ENCODE results near the gene MYPOP.

The MYPOP gene

DNA sequence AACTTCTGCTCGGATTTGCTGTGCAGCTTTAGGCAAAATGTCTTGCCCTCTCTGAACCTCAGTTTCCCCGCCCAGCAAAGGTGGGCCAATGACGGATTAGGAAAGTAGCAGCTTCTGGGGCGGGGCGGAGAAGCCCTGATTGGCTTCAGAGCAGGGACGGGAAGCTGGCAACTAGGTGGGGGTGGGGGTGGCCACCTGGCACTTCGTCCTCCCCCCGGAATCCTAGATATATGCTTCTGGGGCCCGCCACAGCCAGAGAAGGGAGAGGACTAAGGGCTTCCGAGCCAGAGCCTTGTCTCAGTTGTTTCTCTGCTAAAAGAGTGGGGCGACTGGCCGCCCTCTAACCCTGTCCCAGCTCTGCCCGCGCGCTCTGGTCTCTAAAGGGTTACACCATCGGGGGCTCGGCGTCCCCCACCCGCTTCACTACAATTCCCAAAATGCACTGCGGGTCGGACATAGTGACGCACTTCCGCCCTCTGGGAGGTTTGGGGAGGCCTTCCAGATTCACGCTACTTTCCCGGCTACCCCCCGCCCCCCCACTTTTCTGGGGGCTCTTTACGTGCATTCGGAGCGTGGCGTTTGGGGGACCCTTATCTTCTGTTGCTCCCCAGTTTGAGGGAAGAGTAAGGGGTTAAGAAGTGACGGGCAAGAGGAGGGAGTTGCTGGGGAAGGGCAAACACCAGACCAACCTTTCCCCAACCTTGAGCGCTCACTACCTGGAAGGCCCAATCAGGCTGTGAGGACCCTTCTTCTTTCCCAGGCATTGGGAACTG, 15.8 kb downstream of the MYPOP start:
- DNase-seq, result peak; percentile 81 to 97 (median 92)
- intact Hi-C loops (cut with DNase I), result loop anchor here (1.0 to 10.0 kb wide), 3 partner anchors 16 to 128 kb away; partner anchors contain the start of genes MYPOP and SYMPK

DNA sequence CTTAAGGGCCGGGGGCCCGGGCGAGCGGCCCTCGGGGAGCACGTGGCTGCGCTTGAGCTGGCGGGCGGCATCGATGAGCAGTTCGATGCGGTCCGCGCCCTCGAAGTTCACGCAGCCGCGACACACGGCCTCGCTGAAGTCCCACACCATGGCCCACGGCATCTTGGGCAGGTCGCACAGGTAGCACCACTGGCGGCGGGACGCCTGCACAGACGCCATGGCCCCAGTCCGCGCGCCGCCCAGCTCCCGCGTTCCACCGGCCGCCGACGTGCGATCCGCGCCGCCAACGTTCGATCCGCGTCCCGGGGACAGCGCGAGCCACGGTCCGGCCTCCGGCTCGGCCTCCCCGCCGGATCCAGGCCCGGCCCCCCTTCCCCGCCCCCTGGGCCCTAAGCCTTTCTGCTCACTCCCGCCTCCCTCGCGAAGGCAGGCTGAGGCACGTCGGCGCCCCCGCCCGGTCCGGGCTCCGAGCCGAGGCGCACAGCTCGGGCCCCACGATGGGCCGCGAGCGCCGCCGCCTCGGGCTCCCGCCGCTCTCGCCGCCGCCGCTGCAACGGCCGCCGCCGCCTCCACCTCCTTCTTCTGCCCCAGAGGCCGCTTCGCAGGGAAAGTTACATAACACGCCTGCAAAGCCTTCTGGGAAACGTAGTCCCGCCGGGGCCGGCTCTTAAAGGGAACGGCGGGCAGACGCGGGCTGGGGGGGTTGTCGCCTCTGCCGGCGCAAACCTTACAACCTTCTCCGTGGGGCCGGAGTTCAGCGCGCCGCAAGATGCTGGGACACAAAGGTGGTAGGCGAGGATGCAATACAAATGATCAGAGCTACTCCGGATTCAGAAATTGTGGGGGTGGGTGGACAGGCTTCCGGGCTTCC, 16.6 kb downstream of the MYPOP start, which contains the start of gene IRF2BP1:
IRF2BP1 (minus strand) TSS at position 586 of the 871 bp plus-strand sequence; CDS start at position 219, 367 bp downstream.
- DNase-seq, result peak; percentile 89 to 98 (median 95)
- intact Hi-C loops (cut with DNase I), result loop anchor here (1.0 to 10.0 kb wide), 3 partner anchors 17 to 129 kb away; partner anchors contain the start of genes MYPOP and SYMPK

DNA sequence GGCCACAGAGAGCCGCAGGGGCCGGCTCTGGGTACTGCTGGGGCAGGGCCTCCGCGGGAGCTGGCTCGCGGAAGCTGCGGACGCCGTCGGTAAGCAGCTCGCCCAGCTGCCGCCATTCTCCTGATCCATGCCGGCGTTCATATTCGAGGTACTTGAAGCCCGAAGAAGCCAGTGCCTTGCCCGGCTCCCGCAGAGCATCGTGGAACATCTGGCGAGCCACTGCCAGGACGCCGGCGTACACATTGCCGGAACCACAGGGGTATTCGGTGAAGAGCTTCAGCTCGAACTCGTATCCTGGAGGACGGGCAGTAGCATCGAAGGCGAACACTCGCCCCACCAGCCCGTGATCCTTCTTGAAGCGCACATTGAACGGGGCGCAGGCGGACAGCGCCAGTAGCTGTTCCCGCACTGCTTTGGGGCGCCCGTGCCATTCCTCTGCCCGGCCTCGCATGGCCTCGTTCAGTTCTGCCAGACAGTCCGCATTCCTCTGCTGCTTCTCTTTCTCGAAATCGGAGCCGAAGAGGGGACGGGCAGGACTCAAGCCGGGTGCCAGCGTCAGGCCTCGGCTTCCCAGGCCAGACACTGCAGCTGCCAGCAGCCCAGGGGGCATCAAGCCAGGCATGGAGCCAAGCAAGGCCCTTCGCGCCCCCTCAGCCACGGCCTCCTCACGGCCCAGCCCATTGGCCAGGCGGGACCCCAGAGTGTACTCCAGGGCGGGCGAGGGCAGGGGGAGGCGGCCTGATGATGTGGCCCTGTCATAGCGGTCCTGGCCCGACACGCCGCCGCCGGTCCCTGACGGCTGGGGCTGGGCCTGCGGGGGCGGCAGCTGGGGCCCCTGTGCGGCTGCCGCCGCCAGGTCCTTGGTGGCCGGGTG, 17.5 kb downstream of the MYPOP start:
- peak in 1 of 42 donors; percentile 19 for DNase-seq
- intact Hi-C loops (cut with DNase I), result loop anchor here (10.0 kb wide), 1 partner anchor 130 kb away; no protein-coding TSS in a partner anchor

DNA sequence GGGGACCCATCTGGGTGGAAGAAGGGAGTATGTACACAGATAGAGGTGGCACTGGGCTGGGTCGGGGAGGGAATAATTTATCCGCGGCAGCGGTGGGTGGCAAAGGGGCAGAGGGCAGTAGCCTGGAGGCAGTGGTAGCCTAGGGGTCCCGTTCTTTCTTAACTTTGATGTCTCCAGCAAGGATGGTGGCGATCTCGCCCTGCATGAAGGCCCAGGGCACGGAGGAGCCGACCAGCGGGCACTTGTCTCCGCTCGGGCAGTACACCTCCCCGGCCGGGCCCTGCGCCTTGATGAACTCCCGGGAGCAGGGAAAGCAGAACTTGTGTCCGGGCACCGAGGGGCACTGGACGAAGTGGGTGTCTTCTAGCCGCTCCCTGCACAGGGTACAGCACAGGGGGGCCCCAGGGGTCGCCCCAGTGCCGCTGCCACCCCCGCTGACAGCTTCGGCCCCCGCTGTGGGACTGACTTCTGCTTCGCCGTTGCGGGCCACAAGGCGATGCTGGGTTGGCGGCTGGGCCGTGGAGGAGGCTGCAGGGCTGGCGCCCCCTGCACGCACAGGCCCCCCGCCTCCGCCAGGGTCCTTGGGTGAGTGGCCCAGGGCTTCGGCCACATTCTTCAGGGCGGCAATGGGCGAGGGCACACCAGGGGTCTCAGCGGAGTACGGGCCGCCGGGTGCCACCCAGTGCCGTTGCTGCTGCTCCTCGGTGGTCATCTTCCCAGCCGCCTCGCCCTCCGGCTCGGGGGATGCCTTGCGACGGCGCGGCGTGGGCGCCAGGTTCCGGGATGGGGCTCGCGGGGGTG, 18.3 kb downstream of the MYPOP start:
- intact Hi-C loops (cut with DNase I), result loop anchor here (2.0 to 10.0 kb wide), 2 partner anchors 15 to 131 kb away; no protein-coding TSS in a partner anchor
- DNase-seq, result no peak

DNA sequence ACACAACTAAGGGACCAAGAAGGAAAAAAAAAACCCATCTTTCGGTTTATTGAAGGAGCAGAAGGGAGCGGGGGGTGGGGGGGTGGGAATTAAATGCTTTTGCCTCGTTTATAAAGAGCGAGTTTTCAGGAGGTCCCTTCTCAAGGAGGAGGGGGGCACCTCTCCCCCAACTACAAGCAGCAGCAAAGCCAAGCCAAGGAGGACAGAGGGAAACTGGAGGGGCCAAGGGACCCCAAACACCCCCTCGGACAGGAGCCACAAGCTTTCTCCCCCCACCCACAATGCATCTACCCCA, 18.9 kb downstream of the MYPOP start:
- intact Hi-C loops (cut with DNase I), result loop anchor here (2.0 to 10.0 kb wide), 2 partner anchors 15 to 131 kb away; no protein-coding TSS in a partner anchor
- DNase-seq, result no peak

DNA sequence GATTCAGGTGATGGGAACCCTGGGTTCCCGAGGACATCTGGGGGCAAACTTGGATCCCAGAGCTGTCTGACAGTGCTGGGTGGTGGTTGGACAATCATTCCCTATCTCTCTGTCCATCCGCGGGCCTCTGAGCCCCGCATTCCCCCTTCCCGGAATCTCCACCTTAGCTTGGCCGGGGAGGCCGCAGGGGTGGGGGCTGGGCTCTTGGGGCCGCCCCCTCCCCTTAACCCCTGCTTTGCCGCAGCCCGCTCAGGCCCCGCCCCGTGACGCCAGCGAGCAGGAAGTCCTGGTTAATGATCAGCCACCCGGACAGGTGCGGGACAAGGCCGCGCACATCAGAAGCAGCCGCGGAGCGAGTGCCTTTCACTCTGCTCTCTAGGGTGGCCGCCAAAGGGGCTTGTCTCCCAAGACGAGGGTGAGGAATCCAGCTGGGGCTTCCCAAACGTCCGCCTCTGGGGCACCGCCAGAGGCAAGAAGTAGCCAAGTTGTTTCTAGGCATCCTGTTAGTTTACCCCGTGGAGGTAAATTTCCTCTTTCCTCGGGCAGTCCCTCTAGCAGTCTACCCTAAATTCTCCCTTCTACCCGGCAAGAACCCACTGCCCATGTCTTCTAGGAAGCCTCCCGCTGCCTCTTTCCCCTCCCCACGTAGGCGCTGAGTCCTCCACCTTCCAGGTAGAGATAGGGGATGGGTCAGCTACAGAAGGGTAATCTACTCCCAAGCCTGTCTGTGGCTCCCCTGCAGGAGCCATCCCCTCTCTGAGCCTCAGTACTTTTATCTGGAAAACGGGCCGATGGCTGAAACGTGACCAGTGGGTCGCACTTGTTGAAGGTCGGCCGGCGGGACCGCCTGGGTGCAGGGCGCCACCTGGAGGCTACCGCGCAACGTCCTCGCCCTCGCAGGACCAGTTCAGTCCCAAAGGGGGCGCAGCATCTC, 19.5 kb downstream of the MYPOP start:
- intact Hi-C loops (cut with DNase I), result loop anchor here (2.0 to 10.0 kb wide), 2 partner anchors 14 to 132 kb away; no protein-coding TSS in a partner anchor

DNA sequence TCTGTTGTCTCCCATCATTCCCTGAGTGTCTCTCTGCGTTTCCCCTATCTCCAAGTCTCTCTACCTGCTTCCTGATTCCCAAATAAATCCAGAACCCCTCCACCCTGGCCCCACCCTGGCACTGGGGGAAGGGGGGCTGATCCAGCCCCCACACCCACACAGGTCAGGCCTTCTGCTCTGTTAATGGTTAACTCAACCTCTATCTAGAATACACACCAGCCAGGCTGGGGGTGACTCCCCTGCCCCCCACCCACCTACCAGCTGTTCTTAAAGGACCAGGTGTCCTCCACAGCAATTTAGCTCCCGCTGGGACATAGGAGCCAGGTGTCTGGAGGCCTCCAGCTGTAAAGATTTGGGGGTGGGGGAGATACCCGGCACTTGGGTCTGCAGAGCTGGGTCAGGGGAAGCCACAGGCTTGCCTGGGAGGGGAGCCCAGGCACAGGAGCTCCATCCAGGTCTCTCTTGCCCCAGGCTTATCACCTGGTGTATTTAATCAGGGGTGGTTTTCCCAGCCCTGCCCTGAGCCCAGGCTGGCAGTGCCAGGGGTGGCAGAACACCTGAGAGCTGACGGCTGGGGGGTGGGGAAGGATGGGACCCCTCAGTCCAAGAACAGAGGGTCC, 20.4 kb downstream of the MYPOP start:
- intact Hi-C loops (cut with DNase I), result loop anchor here (2.0 to 10.0 kb wide), 2 partner anchors 13 to 133 kb away; no protein-coding TSS in a partner anchor

More for the DNA sequence above, 19.5 kb downstream of the MYPOP start:
- DNase-seq, result peak; percentile 44 to 86 (median 75)

DNA sequence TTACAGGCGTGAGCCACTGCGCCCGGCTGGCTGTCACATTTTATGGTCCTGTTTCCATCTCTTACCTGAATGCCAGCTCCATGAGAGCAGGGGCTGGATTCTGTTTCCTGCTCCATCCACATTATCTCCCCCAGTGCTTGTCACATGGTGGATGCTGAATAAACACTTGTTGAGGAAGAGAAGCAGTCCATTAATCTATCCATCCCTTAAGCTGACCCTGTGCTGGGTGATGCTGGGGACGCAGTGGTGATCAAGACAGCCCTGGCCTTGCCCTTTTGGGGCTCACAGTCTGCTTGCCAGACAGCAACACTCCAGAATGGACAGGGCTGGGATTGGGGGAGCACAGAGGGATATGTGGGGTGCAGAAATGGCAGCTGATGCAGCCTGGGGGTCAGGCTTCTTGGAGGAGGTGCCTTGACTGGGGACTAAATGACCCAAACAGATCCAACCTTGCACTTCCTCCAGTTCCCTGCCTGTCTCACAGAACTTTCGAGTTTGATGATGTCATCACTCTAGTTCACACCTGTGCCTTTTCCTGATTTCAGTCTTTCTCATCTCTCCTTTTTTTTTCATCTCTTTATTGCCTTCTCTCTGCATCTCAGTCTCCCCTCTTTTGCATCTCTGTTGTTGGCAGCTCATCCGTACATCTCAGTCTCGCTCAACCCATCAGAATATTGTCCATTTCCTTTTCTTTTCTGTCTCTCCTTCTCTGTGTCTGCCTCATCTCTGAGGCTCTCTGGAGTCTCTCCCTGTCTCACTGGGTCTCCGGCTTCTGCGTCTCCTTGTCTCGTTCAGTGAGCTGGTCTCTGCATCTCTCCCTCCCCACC, 21.1 kb downstream of the MYPOP start:
- intact Hi-C loops (cut with DNase I), result loop anchor here (10.0 kb wide), 1 partner anchor 134 kb away; no protein-coding TSS in a partner anchor
- no peak for DNase-seq

More for the DNA sequence above, 20.4 kb downstream of the MYPOP start:
- DNase-seq, result no peak

DNA sequence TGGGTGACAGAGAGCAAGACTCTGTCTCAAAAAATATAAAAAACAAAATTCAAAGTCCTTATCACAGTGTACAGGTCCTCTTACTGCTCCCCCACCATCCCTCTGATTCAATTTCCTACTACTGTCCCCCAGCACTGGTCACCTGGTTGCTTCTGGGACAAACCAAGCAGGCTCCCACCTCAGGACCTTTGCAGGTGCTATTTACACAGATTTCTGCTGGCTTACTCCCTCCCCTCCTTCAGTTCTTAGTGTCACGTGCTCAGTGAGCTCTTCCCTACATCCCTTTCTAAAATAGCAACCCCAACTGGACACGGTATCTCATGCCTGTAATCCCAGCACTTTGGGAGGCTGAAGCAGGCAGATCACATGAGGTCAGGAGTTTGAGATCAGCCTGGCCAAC, 22.4 kb downstream of the MYPOP start:
- DNase-seq, result no peak
- intact Hi-C loops (cut with DNase I), result loop anchor here (10.0 kb wide), 1 partner anchor 135 kb away; no protein-coding TSS in a partner anchor

DNA sequence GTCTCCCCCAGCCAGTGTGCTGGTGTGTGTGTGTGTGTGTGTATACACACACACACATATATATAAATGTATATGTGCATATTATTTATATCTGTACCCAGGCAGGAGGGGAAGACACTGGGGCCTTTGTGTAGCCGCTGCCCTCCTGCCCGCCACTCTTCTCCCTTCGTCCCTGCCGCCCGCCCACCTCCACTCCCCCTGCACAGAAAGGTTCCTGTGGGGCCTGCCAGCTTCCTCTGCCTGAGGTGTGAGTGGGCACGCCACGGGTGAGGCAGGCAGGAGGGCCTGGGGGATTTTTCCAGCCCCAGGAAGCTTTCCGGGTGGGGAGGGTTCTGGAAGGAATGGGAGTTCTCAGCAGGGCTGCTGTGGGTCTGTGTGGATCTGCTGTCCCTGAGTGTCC, 23.4 kb downstream of the MYPOP start:
- intact Hi-C loops (cut with DNase I), result no loop called here
- no peak for DNase-seq

DNA sequence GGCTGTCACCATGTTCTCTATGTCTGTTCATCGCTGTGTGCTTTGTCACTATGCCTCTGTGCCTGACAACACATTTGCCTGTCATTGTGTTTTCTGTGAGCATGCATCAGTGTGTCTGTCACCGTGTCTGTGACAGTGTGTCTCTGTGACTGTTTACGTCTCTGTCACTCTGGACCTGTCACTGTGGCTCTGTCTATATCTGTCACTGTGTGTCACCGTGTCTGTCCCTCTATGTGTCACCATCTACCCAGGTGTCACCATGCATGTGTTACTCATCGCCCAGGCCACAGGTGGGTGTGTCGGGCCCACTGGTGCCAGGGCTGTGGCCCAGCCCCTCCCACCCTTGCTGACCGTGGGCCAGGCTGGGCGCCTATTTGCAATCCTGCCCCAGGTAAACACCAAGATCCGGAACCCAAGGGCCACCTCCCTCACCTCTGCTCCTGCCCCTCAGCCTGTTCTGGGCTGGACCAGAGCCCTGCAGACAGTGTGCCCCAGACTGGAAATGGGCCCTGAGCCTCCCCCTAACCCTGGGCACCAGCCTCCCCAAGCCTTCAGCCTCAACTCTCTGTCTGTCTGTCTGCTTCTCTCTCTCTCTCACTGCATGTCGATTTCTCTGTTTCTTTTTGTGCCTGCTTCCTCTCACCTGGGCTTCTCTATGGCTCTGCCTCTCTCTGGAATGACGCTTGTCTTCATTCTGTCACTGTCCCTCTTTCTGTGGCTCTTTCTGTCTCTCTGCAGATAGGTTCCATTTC, 24.2 kb downstream of the MYPOP start:
- no peak for DNase-seq
- intact Hi-C loops (cut with DNase I), result no loop called here

DNA sequence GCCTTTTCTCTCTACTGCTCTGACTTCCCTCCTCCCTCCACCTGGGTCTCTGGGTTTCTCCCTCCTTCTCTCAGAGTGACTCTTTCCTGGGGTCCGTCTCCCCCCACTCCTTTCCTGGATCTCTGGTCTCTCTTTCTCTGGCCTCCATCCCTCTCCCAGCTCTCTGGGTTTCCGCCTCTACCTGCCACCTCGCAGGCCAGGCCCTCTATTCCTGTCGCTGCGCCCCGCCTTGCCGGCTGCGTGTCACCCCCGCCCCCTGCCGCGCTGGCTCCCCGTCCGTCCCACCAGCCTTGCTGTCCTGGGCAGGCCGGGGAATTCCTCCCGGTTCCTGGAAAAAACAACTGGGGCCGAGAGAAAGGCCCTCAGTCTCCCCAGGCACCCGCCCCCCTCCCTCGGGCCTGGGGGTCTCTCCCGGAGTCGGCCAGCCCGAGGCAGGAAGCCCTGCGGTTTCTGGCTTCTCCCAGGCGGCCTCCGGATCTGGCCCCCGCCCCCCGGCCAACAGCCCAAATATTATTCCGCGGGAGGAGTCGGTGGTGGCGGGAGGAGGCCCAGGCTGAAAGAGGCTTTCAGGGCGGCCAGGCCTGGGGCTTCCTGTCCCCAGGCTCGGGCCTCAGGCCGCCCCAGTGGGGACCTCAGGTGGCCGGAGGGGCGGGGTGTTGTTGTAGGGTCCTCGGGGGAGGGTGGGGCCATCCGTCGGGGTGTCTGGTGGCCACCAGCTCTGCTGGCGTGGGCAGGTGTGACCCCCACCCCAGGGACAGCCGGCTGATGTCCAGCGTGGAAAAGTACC, 25.8 kb downstream of the MYPOP start:
- intact Hi-C loops (cut with DNase I), result no loop called here
- DNase-seq, result peak in 2 of 42 donors; percentile 17 to 23

DNA sequence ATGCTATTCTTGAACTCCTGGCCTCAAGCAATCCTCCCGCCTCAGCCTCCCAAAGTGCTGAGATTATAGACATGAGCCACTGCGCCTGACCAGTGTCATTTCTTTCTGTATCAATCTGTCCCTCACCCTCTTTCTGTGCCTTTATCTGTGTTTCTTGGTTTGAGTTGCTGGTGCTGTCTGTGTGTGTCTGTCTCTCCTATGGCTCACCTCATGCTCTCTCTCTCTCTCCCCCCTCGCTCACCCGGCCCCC, 26.3 kb downstream of the MYPOP start:
- intact Hi-C loops (cut with DNase I), result no loop called here
- DNase-seq, result no peak

DNA sequence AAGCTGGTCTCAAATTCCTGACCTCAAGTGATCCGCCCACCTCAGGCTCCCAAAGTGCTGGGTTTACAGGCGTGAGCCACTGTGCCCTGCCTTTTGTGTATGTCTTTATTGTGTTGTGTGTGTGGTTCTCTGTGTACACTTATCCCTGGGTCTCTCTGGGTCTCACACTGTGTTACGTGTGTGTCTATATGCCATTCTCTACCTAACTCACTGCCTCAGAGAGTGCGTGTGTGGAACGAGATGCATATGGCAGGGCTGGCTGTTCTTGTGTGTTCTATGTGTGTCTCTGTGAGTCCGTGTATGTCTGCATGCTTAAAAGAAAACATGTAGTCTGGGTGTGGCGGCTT, 27.8 kb downstream of the MYPOP start:
- intact Hi-C loops (cut with DNase I), result no loop called here
- DNase-seq, result no peak

Measured in head of caudate nucleus (tissue), 42 donors.